Ishikawa (cell line): ENCODE data around the gene ADM2.

Experiments used
- CEBPB ChIP-seq: IDR thresholded peaks from 2 replicates; pipeline ENCODE4 v1.6.1; 2012
- CREB1 ChIP-seq: IDR thresholded peaks from 2 replicates; pipeline ENCODE4 v1.6.1; 2012; ENCODE audit warnings: low read depth
- EGR1 ChIP-seq: IDR thresholded peaks from 2 replicates; pipeline ENCODE4 v1.6.1; 2012
- EP300 ChIP-seq: IDR thresholded peaks from 2 replicates; pipeline ENCODE4 v1.6.1; 2012; ENCODE audit warnings: borderline replicate concordance
- FOXM1 ChIP-seq: IDR thresholded peaks from 2 replicates; pipeline ENCODE4 v1.6.1; 2012; ENCODE audit warnings: low read depth, borderline replicate concordance
- MAX ChIP-seq: IDR thresholded peaks from 2 replicates; pipeline ENCODE4 v1.6.1; 2012
- NFIC ChIP-seq: IDR thresholded peaks from 2 replicates; pipeline ENCODE4 v1.6.1; 2012
- RAD21 ChIP-seq: IDR thresholded peaks from 2 replicates; pipeline ENCODE4 v1.6.1; 2012; ENCODE audit warnings: low read depth
- REST ChIP-seq: IDR thresholded peaks from 2 replicates; pipeline ENCODE4 v1.6.1; 2012; ENCODE audit warnings: low read depth, mild to moderate bottlenecking
- TAF1 ChIP-seq: IDR thresholded peaks from 2 replicates; pipeline ENCODE4 v1.6.1; 2012; ENCODE audit warnings: low read depth, mild to moderate bottlenecking
- TCF12 ChIP-seq: IDR thresholded peaks from 2 replicates; pipeline ENCODE4 v1.6.1; 2012; ENCODE audit warnings: low read depth
- TEAD4 ChIP-seq: IDR thresholded peaks from 2 replicates; pipeline ENCODE4 v1.6.1; 2012
- USF1 ChIP-seq: IDR thresholded peaks from 2 replicates; pipeline ENCODE4 v1.6.1; 2012
- YY1 ChIP-seq: IDR thresholded peaks from 2 replicates; pipeline ENCODE4 v1.6.1; 2012; ENCODE audit warnings: low read depth
- ZBTB7A ChIP-seq: IDR thresholded peaks from 2 replicates; pipeline ENCODE4 v1.6.1; 2012; ENCODE audit warnings: low read depth

Gene ADM2

GRCh38 chr22:50479721-50480120 is 1.6 kb upstream of the ADM2 start:
- no peak for TF ChIP-seq TAF1
- no peak for TF ChIP-seq CEBPB
- no peak for TF ChIP-seq EGR1
- no peak for TF ChIP-seq RAD21
- TF ChIP-seq EP300, result no peak
- no peak for TF ChIP-seq CREB1
- TF ChIP-seq MAX, result no peak
- no peak for TF ChIP-seq REST
- no peak for TF ChIP-seq FOXM1
- TF ChIP-seq USF1, result no peak
- no peak for TF ChIP-seq TCF12
- TF ChIP-seq ZBTB7A, result no peak
- TF ChIP-seq TEAD4, result no peak
- TF ChIP-seq NFIC, result no peak
- TF ChIP-seq YY1, result no peak

GRCh38 chr22:50481045-50481439 is 301 bp upstream of the ADM2 start:
- no peak for TF ChIP-seq RAD21
- TF ChIP-seq REST, result no peak
- no peak for TF ChIP-seq USF1
- no peak for TF ChIP-seq TAF1
- TF ChIP-seq YY1, result no peak
- no peak for TF ChIP-seq NFIC
- TF ChIP-seq TEAD4, result no peak
- no peak for TF ChIP-seq FOXM1
- no peak for TF ChIP-seq TCF12
- TF ChIP-seq EGR1, result no peak
- TF ChIP-seq ZBTB7A, result no peak
- no peak for TF ChIP-seq CEBPB

GRCh38 chr22:50482107-50483074 is 1.0 kb downstream of the ADM2 start:
- no peak for TF ChIP-seq RAD21
- no peak for TF ChIP-seq EP300
- no peak for TF ChIP-seq EGR1
- peak; percentile 83 for TF ChIP-seq USF1
- no peak for TF ChIP-seq NFIC
- no peak for TF ChIP-seq TAF1
- no peak for TF ChIP-seq CEBPB

- TF ChIP-seq EGR1 (no peak), TCF12 (no peak), ZBTB7A (no peak), NFIC (no peak), CREB1 (no peak), CEBPB (no peak), YY1 (no peak), MAX (no peak), EP300 (no peak), TEAD4 (no peak), TAF1 (no peak), USF1 (no peak), REST (no peak), RAD21 (no peak)
Measured at GRCh38 chr22:50483106-50483505, 1.8 kb downstream of the ADM2 start.
